ENCODE results near the gene SYNGR4.

The SYNGR4 gene

DNA sequence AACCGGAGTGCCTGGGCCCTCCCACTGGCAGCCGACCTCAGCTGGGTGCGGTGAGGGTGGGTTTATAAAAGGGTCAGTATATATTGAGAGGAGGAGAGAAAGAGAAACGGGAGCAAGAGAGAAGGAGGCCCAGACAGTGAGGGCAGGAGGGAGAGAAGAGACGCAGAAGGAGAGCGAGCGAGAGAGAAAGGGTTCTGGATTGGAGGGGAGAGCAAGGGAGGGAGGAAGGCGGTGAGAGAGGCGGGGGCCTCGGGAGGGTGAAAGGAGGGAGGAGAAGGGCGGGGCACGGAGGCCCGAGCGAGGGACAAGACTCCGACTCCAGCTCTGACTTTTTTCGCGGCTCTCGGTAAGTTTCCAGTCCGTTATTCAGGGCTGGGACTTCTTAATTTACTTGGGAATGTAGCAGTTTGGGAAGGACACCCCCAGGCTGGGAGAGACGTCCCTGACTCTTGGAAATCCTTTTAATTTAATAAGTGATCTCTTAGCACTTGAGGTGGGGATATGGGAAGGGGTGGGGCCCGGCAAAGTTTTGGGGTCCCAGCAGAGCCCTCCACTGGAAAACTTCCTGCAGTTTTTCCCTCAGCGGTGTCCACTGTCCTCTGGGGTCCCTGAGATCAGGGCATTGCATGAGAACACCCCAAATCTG, 38.8 kb upstream of the SYNGR4 start, which contains the start of gene EMP3:
TSS of gene EMP3 (plus strand) at position 288 of the 646 bp plus-strand sequence. CDS start 1,293 bp downstream, outside the sequence.
- no peaks in the 10 kb centered on the region; the same call in 1 of the 2 replicates for H3K36me3 ChIP-seq (ENCODE audit: insufficient read depth, low read length)
- no peaks in the 10 kb centered on the region for H3K79me2 ChIP-seq (ENCODE audit: insufficient read depth, low read length)
- ATAC-seq (ENCODE audit: insufficient read depth, low read depth) (peak; percentile 26), DNase-seq (peak; percentile 83)
- H3K27me3 ChIP-seq (ENCODE audit: insufficient read depth, low read length, poor library complexity): no peaks in the 10 kb centered on the region
- 0 out of 2 replicates have a peak within 1 kb of the TSS, but pooled peaks have one; percentile 3 for H2AFZ ChIP-seq (ENCODE audit: low read depth, low read length)
- peak within 1 kb of the TSS; percentile 46; the same call in 1 of the 2 replicates for H3K9ac ChIP-seq (ENCODE audit: low read depth, low read length)
- H3K27ac ChIP-seq (ENCODE audit: low read length): no peak within 1 kb of the TSS
- H3K9me3 ChIP-seq (ENCODE audit: insufficient read depth, low read length, severe bottlenecking): no peaks in the 10 kb centered on the region
- peaks cover 7% of the 10 kb centered on the region for H4K20me1 ChIP-seq (ENCODE audit: insufficient read depth, low read length)
- H3K4me2 ChIP-seq (ENCODE audit: insufficient read depth, low read length): peak within 1 kb of the TSS; percentile 63
- H3K4me3 ChIP-seq (ENCODE audit: low read depth in 1 of 2, low read length in 2 of 2): peak within 1 kb of the TSS in 1 of 2 experiments; percentile 40; a peak in 2 of 4 replicates
- TF ChIP-seq EZH2 (IDR thresholded peaks at IDR 0.05; ENCODE audit: borderline replicate concordance, low read depth, low read length, severe bottlenecking): no peak
- TF ChIP-seq, protein P1, sequence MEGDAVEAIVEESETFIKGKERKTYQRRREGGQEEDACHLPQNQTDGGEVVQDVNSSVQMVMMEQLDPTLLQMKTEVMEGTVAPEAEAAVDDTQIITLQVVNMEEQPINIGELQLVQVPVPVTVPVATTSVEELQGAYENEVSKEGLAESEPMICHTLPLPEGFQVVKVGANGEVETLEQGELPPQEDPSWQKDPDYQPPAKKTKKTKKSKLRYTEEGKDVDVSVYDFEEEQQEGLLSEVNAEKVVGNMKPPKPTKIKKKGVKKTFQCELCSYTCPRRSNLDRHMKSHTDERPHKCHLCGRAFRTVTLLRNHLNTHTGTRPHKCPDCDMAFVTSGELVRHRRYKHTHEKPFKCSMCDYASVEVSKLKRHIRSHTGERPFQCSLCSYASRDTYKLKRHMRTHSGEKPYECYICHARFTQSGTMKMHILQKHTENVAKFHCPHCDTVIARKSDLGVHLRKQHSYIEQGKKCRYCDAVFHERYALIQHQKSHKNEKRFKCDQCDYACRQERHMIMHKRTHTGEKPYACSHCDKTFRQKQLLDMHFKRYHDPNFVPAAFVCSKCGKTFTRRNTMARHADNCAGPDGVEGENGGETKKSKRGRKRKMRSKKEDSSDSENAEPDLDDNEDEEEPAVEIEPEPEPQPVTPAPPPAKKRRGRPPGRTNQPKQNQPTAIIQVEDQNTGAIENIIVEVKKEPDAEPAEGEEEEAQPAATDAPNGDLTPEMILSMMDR (IDR thresholded peaks at IDR 0.05; ENCODE audit: borderline replicate concordance, extremely low read depth, low read length, poor library complexity, severe bottlenecking): no peak
- H3K4me1 ChIP-seq (ENCODE audit: insufficient read depth, low read length): peaks cover 46% of the 10 kb centered on the region

DNA sequence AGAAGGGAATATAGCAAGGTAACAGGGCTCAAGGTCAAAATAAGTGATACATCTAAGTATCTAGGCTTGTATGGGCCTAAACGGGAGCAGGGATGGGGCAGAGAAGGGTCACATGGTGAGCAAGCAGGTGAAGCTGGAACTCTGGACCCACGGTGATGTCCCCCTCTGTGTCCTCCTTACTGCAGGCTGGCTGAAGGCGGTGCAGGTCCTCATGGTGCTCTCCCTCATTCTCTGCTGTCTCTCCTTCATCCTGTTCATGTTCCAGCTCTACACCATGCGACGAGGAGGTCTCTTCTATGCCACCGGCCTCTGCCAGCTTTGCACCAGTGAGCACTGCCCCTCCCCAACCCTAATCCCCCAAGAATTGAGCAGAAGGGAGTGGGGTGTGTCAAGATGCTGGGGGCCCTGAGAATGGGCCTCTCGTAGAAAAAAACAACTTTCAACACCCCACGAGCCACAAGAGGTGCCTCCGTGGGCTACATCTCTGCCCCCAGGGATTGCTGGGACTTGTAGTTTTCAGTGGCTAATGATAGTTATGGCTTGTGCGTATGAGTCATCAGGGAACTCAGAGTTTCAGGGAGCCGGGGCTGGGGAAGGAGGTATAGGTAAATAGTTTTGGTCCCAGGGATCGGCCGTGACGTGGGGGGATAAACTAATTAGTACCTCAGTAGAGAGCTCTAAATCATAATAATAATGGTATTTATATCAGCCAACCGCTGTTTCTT, 34.8 kb upstream of the SYNGR4 start:
- peak overlapping the region in 1 of 2 experiments; percentile 68; a peak in 1 of 4 replicates for H3K4me3 ChIP-seq (ENCODE audit: low read depth in 1 of 2, low read length in 2 of 2)
- H2AFZ ChIP-seq (ENCODE audit: low read depth, low read length): peak overlapping the region; percentile 65
- no peaks in the 10 kb centered on the region for H3K9me3 ChIP-seq (ENCODE audit: insufficient read depth, low read length, severe bottlenecking)
- peak overlapping the region; percentile 66 for H3K27ac ChIP-seq (ENCODE audit: low read length)
- H3K4me1 ChIP-seq (ENCODE audit: insufficient read depth, low read length): peaks cover 61% of the 10 kb centered on the region
- DNase-seq: peak; percentile 27
- no peaks in the 10 kb centered on the region; the same call in 1 of the 2 replicates for H3K79me2 ChIP-seq (ENCODE audit: insufficient read depth, low read length)
- H3K4me2 ChIP-seq (ENCODE audit: insufficient read depth, low read length): peak overlapping the region; percentile 73
- peak overlapping the region; percentile 76 for H3K9ac ChIP-seq (ENCODE audit: low read depth, low read length)
- no peaks in the 10 kb centered on the region for H3K36me3 ChIP-seq (ENCODE audit: insufficient read depth, low read length)
- no peaks in the 10 kb centered on the region for H3K27me3 ChIP-seq (ENCODE audit: insufficient read depth, low read length, poor library complexity)
- TF ChIP-seq EZH2 (IDR thresholded peaks at IDR 0.05; ENCODE audit: borderline replicate concordance, low read depth, low read length, severe bottlenecking): no peak
- TF ChIP-seq, protein P1 (IDR thresholded peaks at IDR 0.05; ENCODE audit: borderline replicate concordance, extremely low read depth, low read length, poor library complexity, severe bottlenecking): no peak
- ATAC-seq (ENCODE audit: insufficient read depth, low read depth): no peak
- H4K20me1 ChIP-seq (ENCODE audit: insufficient read depth, low read length): no peaks in the 10 kb centered on the region

DNA sequence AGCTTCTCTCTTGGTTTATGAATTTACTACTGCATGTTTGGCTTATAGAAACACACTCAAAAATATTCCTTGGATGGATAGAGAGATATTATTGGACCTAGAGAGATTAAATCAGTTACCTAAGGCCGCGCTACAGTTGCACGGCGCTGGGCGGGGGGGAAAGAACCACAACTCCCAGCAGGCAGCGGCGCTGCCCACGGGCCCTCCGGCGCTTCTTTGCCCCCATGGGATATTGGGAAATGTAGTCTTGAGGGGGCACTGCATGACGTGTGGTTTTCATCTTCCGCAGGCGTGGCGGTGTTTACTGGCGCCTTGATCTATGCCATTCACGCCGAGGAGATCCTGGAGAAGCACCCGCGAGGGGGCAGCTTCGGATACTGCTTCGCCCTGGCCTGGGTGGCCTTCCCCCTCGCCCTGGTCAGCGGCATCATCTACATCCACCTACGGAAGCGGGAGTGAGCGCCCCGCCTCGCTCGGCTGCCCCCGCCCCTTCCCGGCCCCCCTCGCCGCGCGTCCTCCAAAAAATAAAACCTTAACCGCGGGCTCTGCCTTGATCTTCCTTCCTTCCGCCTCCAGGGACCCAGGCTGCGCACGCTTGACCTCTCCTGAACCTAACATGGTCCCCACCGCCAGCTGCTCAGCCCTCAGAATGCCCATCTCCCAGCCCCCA, 34.0 kb upstream of the SYNGR4 start:
- H3K27me3 ChIP-seq (ENCODE audit: insufficient read depth, low read length, poor library complexity): no peaks in the 10 kb centered on the region
- H3K4me1 ChIP-seq (ENCODE audit: insufficient read depth, low read length): peaks cover 63% of the 10 kb centered on the region
- no peaks in the 10 kb centered on the region for H4K20me1 ChIP-seq (ENCODE audit: insufficient read depth, low read length)
- peak overlapping the region; percentile 74 for H2AFZ ChIP-seq (ENCODE audit: low read depth, low read length)
- peak overlapping the region; percentile 73 for H3K4me2 ChIP-seq (ENCODE audit: insufficient read depth, low read length)
- no peaks in the 10 kb centered on the region for H3K9me3 ChIP-seq (ENCODE audit: insufficient read depth, low read length, severe bottlenecking)
- no peaks in the 10 kb centered on the region for H3K36me3 ChIP-seq (ENCODE audit: insufficient read depth, low read length)
- H3K4me3 ChIP-seq (ENCODE audit: low read depth in 1 of 2, low read length in 2 of 2): peak overlapping the region; percentile 52 to 68
- no peak for TF ChIP-seq EZH2 (IDR thresholded peaks at IDR 0.05; ENCODE audit: borderline replicate concordance, low read depth, low read length, severe bottlenecking)
- TF ChIP-seq, protein P1 (IDR thresholded peaks at IDR 0.05; ENCODE audit: borderline replicate concordance, extremely low read depth, low read length, poor library complexity, severe bottlenecking): peak; percentile 42
- H3K9ac ChIP-seq (ENCODE audit: low read depth, low read length): peak overlapping the region; percentile 76
- ATAC-seq (ENCODE audit: insufficient read depth, low read depth): peak; percentile 71
- DNase-seq: peak; percentile 92
- no peaks in the 10 kb centered on the region; the same call in 1 of the 2 replicates for H3K79me2 ChIP-seq (ENCODE audit: insufficient read depth, low read length)
- peak overlapping the region; percentile 95 for H3K27ac ChIP-seq (ENCODE audit: low read length)

Measured in DND-41 (cell line).